Motor neuron (in vitro differentiated cells): ENCODE measurements around the gene BTBD16. TPM values are rescaled to one million over a fixed set of nuclear protein-coding genes. Genes with fewer than 3 reads are reported as not detected.

ENCODE experiments used
- ATAC-seq, 8 experiments: fragments of 200-7000 bp; cut with Tn5 transposase; replicated peaks in 6 of 8; 2 replicates each; pipeline ENCODE4 v1.8.0; 2021; ENCODE audit warnings: mild to moderate bottlenecking in 8 of 8, moderate library complexity in 8 of 8
- H3K27ac ChIP-seq, 2 donors: fragments of 250-450 bp; sonication (Bioruptor Pico); 2 replicates each; pipeline ENCODE4 v1.9.0; 2021; ENCODE audit warnings: antibody characterized with exemption in 2 of 2, mild to moderate bottlenecking in 2 of 2, moderate library complexity in 1 of 2
- H3K4me1 ChIP-seq, 2 donors: fragments of 250-450 bp; sonication (Bioruptor Pico); replicated peaks in 1 of 2; 2 replicates each; pipeline ENCODE4 v1.6.1; 2021; ENCODE audit warnings: antibody characterized with exemption in 2 of 2, mild to moderate bottlenecking in 2 of 2, moderate library complexity in 1 of 2
- H3K4me3 ChIP-seq, 5 donors: fragments of 250-450 bp; sonication (Bioruptor Pico); 2 replicates each; pipeline ENCODE4 v1.9.0; 2021; ENCODE audit warnings: antibody characterized with exemption in 5 of 5, mild to moderate bottlenecking in 5 of 5, moderate library complexity in 4 of 5
- WGBS, 10 experiments: fragments of 450-650 bp; shearing (Covaris generic); methylation state at CpG; one replicate each; pipeline ENCODE4 v1.0.0; 2022; 5-methylcytosine and 5-hydroxymethylcytosine counted together
- in situ Hi-C, 9 experiments: fragments of 400-800 bp; cut with MboI; loops; one replicate each; pipeline ENCODE4 v1.15.0; 2021; ENCODE audit warnings: low sequenced_read_pairs in 9 of 9, low pct_unique_long_range_greater_than_20kb in 2 of 9; ENCODE audit not compliant: unreplicated experiment in 9 of 9
- total RNA-seq, 8 experiments: library from RNA; unstranded; fragments of 300-600 nt; gene quantifications; 2 replicates each; pipeline versions ENCODE4 v1.2.3 to v1.2.4, GENCODE V29; 2022

Gene BTBD16
- total RNA-seq, 8 experiments from 2014 or later = 0.09 to 0.76 (median 0.50) TPM; not detected in 5

DNA sequence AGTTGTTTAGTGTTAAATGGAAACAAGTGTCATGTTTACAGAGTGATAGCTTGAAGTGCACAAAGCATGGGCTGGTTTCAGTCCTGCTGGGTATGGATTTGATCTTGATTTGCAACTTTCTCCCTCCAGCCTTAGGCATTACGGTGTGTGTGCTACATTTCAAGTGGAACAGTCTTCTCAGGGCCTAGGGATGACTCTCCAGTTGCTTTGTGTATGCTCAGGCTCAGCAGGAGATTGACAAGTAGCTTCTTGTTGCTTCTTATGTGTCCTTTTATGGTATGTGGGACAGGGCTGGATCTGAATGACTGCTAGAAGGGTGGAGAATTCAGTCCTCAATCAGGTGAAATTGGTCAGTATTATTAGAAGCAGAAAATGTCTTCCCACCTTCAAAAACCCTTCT is 52.1 kb downstream of the BTBD16 start:
- in situ Hi-C loops = loop anchor here in 1 of 9 experiments (25.0 kb wide), 1 partner anchor 114 kb away; no protein-coding TSS in a partner anchor
- ATAC-seq = peak in 2 of 8 experiments; percentile 54 to 73
- H3K4me1 ChIP-seq = no peaks in the 10 kb centered on the region
- H3K4me3 ChIP-seq = no peak overlapping the region
- H3K27ac ChIP-seq = no peak overlapping the region
- WGBS, 10 experiments = 22 to 60% (median 60%) methylated on average over 1 of the region's 1 CpG; no CpG with 5 or more reads in 5 of the 10 experiments

GRCh38 chr10:122323941-122324675 is 53.0 kb downstream of the BTBD16 start:
- in situ Hi-C loops = loop anchor here in 1 of 9 experiments (25.0 kb wide), 1 partner anchor 113 kb away; no protein-coding TSS in a partner anchor
- ATAC-seq = peak in 4 of 8 experiments; percentile 29 to 80 (median 68)
- no peak overlapping the region for H3K4me3 ChIP-seq
- H3K4me1 ChIP-seq = no peaks in the 10 kb centered on the region
- H3K27ac ChIP-seq = no peak overlapping the region
- WGBS, 10 experiments = 0 to 90% (median 56%) methylated on average over 1 to 4 of the region's 5 CpGs; no CpG with 5 or more reads in 3 of the 10 experiments

DNA sequence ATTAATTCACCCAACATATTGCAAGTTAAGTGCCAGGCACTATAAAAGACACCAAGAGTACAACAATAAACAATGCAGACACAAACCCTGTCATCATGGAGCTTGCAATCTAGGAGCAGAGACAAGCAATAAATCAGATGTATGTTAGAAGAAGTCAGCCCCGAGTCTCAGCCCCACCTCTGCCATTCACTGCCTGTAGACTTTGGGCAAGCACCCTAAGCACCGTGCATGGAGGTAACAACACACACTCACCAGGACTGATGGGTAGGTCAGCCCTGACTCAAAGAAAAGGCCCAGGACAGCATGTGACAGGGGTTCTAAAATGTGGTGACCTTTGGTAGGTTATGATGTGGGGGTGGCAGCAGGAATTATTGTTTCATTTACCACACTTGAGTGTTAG is 54.1 kb downstream of the BTBD16 start:
- Histone ChIP-seq H3K4me1 (no peaks in the 10 kb centered on the region), H3K27ac (no peak overlapping the region), H3K4me3 (no peak overlapping the region)
- in situ Hi-C loops = loop anchor here in 1 of 9 experiments (25.0 kb wide), 1 partner anchor 112 kb away; no protein-coding TSS in a partner anchor
- no peak for ATAC-seq
- 61 to 100% (median 83%) methylated on average over 1 to 2 of the region's 2 CpGs; no CpG with 5 or more reads in 7 of the 10 experiments for WGBS, 10 experiments

GRCh38 chr10:122326385-122326784 is 55.3 kb downstream of the BTBD16 start:
- Histone ChIP-seq H3K4me1 (peaks cover 0 to 5% of the 10 kb centered on the region in 2 donors), H3K4me3 (no peak overlapping the region), H3K27ac (no peak overlapping the region)
- in situ Hi-C loops = loop anchor here in 1 of 9 experiments (25.0 kb wide), 1 partner anchor 111 kb away; no protein-coding TSS in a partner anchor
- no peak for ATAC-seq
- WGBS, 10 experiments = 20 to 100% (median 96%) methylated on average over 1 to 4 of the region's 5 CpGs; no CpG with 5 or more reads in 3 of the 10 experiments

DNA sequence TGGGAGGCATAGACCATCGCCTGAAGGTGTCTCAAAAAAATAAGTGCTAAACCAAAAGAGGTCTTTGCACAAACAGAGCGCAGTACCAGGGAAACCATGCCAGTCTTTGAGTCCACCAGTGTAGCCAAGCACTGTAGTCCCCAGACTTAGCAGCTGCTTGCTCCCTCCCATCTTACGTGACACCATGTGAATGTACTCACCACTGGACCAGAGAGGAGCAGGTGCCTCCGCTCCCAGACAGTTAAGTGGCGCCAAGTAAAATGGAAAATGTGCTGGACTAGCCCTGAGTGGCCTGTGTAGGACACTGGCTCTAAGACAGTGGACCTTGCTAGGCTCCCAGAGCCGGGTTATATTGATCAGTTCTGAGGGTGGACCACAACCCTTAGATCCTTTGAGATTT is 55.7 kb downstream of the BTBD16 start:
- in situ Hi-C loops = loop anchor here in 1 of 9 experiments (25.0 kb wide), 1 partner anchor 110 kb away; no protein-coding TSS in a partner anchor

DNA sequence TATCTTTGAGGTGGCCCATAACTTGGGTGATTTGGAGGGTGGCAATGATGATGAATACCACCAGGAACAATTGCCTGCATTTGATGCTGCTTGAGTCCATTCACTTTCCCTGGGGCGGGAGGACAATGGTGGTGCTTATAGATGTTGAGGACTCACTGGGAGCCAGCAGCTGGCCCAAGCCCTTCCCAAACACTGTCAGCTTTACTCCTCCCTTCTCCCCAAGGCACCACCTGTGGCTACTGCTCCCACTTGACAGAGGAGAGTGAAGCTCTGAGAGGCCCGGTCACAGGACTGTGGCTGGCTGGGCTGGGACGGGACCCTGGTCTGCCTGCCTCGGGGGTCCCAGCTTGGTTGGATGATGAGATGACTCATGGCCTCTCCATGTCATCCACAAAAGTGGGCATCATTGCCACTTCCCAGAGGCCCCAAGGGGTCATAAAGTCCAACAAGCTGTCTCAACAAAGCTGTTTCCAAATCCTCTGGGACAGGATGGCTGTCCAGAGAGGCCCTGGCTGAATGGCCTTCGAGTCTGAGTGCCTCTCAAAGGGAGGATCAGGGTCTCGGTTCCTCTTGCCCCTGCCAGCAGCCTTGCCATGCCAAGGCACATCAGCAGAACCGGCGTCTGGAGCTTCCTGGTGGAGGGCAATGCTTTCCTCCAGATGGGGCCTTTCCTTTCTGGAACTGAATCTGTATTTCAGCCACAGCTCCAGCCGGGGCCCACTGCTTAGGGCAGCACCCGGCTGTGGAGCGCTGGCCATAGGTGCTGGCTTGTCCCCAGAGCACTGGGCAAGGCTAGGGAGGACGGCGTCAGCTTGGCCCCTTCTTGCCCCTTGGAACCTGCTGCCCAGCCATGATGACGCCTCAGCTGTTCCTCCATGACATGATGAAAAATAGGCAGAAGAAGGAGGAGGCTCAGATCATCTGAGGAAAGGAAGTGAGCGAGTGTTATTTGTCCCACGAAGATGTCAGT is 56.4 kb downstream of the BTBD16 start:
- in situ Hi-C loops = loop anchor here in 1 of 9 experiments (25.0 kb wide), 1 partner anchor 110 kb away; no protein-coding TSS in a partner anchor
- Histone ChIP-seq H3K4me3 (no peak overlapping the region), H3K27ac (no peak overlapping the region), H3K4me1 (peaks cover 0 to 8% of the 10 kb centered on the region in 2 donors)
- 69 to 100% (median 97%) methylated on average over 1 to 7 of the region's 16 CpGs; no CpG with 5 or more reads in 3 of the 10 experiments for WGBS, 10 experiments
- ATAC-seq = no peak

More for the DNA sequence above, 55.7 kb downstream of the BTBD16 start:
- Histone ChIP-seq H3K27ac (no peak overlapping the region), H3K4me1 (peaks cover 0 to 7% of the 10 kb centered on the region in 2 donors), H3K4me3 (no peak overlapping the region)
- WGBS, 10 experiments = 60 to 100% (median 86%) methylated on average over 1 to 2 of the region's 6 CpGs; no CpG with 5 or more reads in 4 of the 10 experiments
- ATAC-seq = no peak

DNA sequence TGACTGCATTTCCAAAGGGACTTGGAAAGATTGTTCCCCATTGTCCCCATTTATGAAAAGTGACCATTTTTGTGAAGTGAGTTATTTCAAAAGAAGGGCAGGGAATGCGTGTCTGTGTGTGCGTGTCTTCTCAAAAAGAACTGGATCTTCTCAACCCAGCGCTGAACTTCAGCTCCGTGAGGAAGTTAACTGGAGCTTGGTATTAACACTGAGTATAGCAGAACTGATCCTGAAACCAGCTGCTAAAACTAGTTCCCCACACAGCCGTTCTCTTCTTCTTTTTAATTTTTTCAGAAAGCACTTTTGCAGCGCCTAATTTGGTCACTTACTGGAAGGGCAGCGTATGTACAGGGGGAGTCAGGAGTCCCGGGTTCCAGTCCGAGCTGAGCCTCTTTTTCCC is 57.6 kb downstream of the BTBD16 start:
- no peak for ATAC-seq
- Histone ChIP-seq H3K4me1 (peaks cover 0 to 8% of the 10 kb centered on the region in 2 donors), H3K4me3 (no peak overlapping the region), H3K27ac (no peak overlapping the region)
- in situ Hi-C loops = loop anchor here in 1 of 9 experiments (25.0 kb wide), 1 partner anchor 109 kb away; no protein-coding TSS in a partner anchor
- WGBS, 10 experiments = 42 to 100% (median 80%) methylated on average over 1 to 7 of the region's 9 CpGs; no CpG with 5 or more reads in 1 of the 10 experiments

DNA sequence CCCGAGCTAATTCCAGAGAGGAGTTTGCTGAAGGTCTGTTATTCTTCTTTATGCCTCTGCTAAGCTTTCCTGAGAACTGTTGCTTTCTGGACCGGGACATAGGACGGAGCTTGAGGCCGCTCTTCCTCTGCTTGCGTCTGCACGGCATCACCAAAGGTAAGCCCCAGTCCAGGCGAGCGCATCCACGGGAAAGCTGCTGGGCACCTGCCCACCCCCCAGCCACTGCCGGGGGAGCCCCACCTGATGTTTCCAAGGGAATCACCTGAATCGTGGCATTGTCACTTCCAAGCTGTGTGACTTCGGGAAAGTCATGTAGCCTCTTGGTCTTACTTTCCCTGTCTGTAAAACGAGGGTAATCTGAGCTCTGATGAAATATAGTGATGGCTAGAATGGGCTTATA is 58.3 kb downstream of the BTBD16 start:
- 60 to 100% (median 90%) methylated on average over 1 to 11 of the region's 13 CpGs; no CpG with 5 or more reads in 4 of the 10 experiments for WGBS, 10 experiments
- Histone ChIP-seq H3K4me3 (no peak overlapping the region), H3K27ac (no peak overlapping the region), H3K4me1 (peaks cover 0 to 8% of the 10 kb centered on the region in 2 donors)
- in situ Hi-C loops = loop anchor here in 1 of 9 experiments (25.0 kb wide), 1 partner anchor 108 kb away; no protein-coding TSS in a partner anchor
- ATAC-seq = no peak

- WGBS, 10 experiments = 45 to 100% (median 75%) methylated on average over 1 to 7 of the region's 7 CpGs; no CpG with 5 or more reads in 2 of the 10 experiments
- ATAC-seq = no peak
- H3K4me1 ChIP-seq = peaks cover 0 to 8% of the 10 kb centered on the region in 2 donors
- in situ Hi-C loops = loop anchor here in 1 of 9 experiments (25.0 kb wide), 1 partner anchor 106 kb away; no protein-coding TSS in a partner anchor
- H3K4me3 ChIP-seq = no peak overlapping the region
- no peak overlapping the region for H3K27ac ChIP-seq
Observed at GRCh38 chr10:122331100-122331499, 60.0 kb downstream of the BTBD16 start.

DNA sequence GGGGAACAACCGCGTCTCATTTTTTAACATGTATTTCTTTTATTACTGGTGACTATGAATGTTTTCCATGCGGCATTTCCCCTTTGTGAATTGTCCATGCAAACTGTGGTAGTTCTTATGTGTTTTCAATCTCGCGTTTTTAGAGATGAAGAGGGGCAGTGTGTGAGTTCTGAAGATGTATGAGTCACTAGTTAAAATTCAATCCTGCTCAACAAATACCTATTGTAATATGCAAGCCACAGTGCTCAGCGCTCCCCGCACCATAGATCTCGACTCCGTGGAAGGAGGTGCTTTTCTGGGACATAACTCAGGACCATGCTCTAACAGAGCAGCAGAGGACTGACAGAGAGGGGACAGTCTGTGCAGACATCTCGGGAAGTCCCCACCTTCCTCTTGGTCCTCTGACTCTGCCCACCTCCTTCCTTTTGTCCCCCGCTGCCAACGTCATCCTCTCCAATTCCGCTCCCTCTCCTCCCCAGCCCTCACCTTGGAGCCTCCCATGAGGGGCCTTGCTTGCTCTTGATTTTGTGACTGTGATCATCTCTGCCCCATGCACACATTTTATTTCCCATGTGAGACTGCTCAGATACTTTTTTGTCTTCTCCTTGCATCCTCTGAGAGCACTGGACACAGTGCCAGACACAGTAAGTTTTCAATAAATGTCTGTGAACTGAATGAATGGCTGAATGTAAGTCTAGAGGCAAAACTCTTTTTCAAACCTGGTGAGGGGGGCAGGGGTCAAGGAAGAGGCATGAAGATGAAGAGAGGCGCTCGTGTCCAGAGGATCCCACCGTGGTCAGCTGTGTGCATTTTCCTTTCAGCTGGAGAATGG is 60.7 kb downstream of the BTBD16 start:
- WGBS, 10 experiments = 18 to 79% (median 40%) methylated on average over 4 to 14 of the region's 16 CpGs; no CpG with 5 or more reads in 1 of the 10 experiments
- Histone ChIP-seq H3K27ac (no peak overlapping the region), H3K4me1 (peaks cover 0 to 8% of the 10 kb centered on the region in 2 donors), H3K4me3 (no peak overlapping the region)
- peak in 7 of 8 experiments; percentile 39 to 95 (median 90) for ATAC-seq
- in situ Hi-C loops = loop anchor here in 1 of 9 experiments (25.0 kb wide), 1 partner anchor 105 kb away; no protein-coding TSS in a partner anchor

DNA sequence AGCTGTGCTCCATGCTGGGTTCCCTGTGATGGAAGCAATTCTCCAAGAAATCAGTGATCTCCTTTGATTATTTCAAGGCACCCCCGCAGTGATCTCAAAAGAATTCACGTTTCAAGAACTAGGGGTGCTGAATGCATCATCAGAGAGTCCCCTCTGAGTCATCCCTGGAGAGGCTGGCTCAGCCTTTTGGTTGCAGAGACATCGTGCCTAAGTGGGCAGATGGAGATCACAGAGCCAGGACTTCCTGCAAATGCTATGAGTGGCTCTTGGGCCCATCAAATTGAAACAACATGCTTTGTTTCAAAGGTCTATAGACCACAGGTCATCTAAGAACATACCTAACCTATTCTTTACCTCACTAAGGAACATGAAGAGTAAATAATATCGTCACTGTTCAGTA is 61.9 kb downstream of the BTBD16 start:
- Histone ChIP-seq H3K4me3 (no peak overlapping the region), H3K27ac (no peak overlapping the region), H3K4me1 (peaks cover 0 to 8% of the 10 kb centered on the region in 2 donors)
- 83 to 96% (median 92%) methylated on average over 2 to 3 of the region's 4 CpGs; no CpG with 5 or more reads in 6 of the 10 experiments for WGBS, 10 experiments
- no peak for ATAC-seq
- in situ Hi-C loops = loop anchor here in 1 of 9 experiments (25.0 kb wide), 1 partner anchor 104 kb away; no protein-coding TSS in a partner anchor
